SK-N-SH (cell line): Measurements from ENCODE around the gene ZNF304. TPM values are rescaled to one million over a fixed set of nuclear protein-coding genes. Genes with fewer than 3 reads are reported as not detected.

Experiments
- CTCF ChIA-PET: fragments of 300-600, 350-600 bp; formaldehyde crosslinking; extraction: SDS; loops from one replicate; lab custom pipeline; 2021; lab: Yijun Ruan, JAX
- POLR2A ChIA-PET: fragments of 350-600 bp; sonication (Branson Sonifier 250); formaldehyde crosslinking; extraction: SDS; loops from one replicate; lab custom pipeline; 2020; ENCODE audit warnings: antibody characterized with exemption, inconsistent platforms; lab: Yijun Ruan, JAX
- DNase-seq: peaks from one replicate; pipeline ENCODE4 v3.0.0; 2012
- H2AFZ ChIP-seq: fragments of 200-600 bp; sonication (generic); 2 replicates; pipeline ENCODE4 v1.8.1; 2016; ENCODE audit warnings: antibody characterized with exemption, mild to moderate bottlenecking, low read depth
- H3F3A ChIP-seq: fragments of 200-600 bp; sonication (generic); replicated peaks from 2 replicates; pipeline ENCODE3; 2016; ENCODE audit warnings: antibody characterized with exemption, mild to moderate bottlenecking; ENCODE audit not compliant: insufficient read depth
- H3K27ac ChIP-seq, 2 experiments: fragments of 200-500 bp in 1 of 2; fragments of 200-600 bp in 1 of 2; sonication (Bioruptor generic) in 1 of 2; sonication (generic), shearing (Covaris generic) in 1 of 2; 2 replicates each; pipeline versions ENCODE4 v1.5.1 to v1.6.1; 2014 to 2016; ENCODE audit warnings: low read depth in 2 of 2, inconsistent platforms in 1 of 2, low read length in 1 of 2, mild to moderate bottlenecking in 1 of 2, mixed read lengths in 1 of 2
- H3K27me3 ChIP-seq: fragments of 200-600 bp; sonication (generic), shearing (Covaris generic); 2 replicates; pipeline ENCODE4 v1.6.1; 2016; ENCODE audit warnings: mixed run types; ENCODE audit not compliant: insufficient read depth
- H3K36me3 ChIP-seq, 2 experiments: fragments of 200-500 bp in 1 of 2; fragments of 200-600 bp in 1 of 2; sonication (Bioruptor generic) in 1 of 2; sonication (generic) in 1 of 2; replicated peaks in 1 of 2; 2 replicates each; pipeline versions ENCODE3 to v1.5.1; 2014 to 2016; ENCODE audit warnings: low read length in 1 of 2, mild to moderate bottlenecking in 1 of 2; ENCODE audit not compliant: insufficient read depth in 2 of 2, control insufficient read depth in 1 of 2
- H3K4me1 ChIP-seq, 2 experiments: fragments of 200-500 bp in 1 of 2; fragments of 200-600 bp in 1 of 2; sonication (Bioruptor generic) in 1 of 2; sonication (generic), shearing (Covaris generic) in 1 of 2; 2 replicates each; pipeline versions ENCODE4 v1.5.1 to v1.6.1; 2014 to 2016; ENCODE audit warnings: low read depth in 1 of 2, low read length in 1 of 2, mixed run types in 1 of 2; ENCODE audit not compliant: insufficient read depth in 2 of 2, control insufficient read depth in 1 of 2
- H3K4me2 ChIP-seq: fragments of 200-600 bp; sonication (generic), shearing (Covaris generic); 2 replicates; pipeline ENCODE4 v1.6.1; 2017; ENCODE audit warnings: mixed run types
- H3K4me3 ChIP-seq, 2 experiments: fragments of 200-500 bp in 1 of 2; fragments of 200-600 bp in 1 of 2; sonication (Bioruptor generic) in 1 of 2; sonication (generic), shearing (Covaris generic) in 1 of 2; 2 replicates each; pipeline versions ENCODE4 v1.5.1 to v1.8.1; 2014 to 2016; ENCODE audit warnings: low read depth in 2 of 2, inconsistent platforms in 1 of 2, low read length in 1 of 2, mild to moderate bottlenecking in 1 of 2, mixed read lengths in 1 of 2, moderate library complexity in 1 of 2
- H3K79me2 ChIP-seq: fragments of 200-600 bp; sonication (generic); 2 replicates; pipeline ENCODE4 v1.8.1; 2017; ENCODE audit warnings: mild to moderate bottlenecking; ENCODE audit not compliant: insufficient read depth
- H3K9ac ChIP-seq: fragments of 200-600 bp; sonication (generic); 2 replicates; pipeline ENCODE4 v1.6.1; 2017; ENCODE audit warnings: mixed run types
- H3K9me2 ChIP-seq: fragments of 200-600 bp; sonication (generic); 2 replicates; pipeline ENCODE4 v1.6.1; 2017; ENCODE audit warnings: mixed run types
- H3K9me3 ChIP-seq: fragments of 200-600 bp; sonication (generic); 2 replicates; pipeline ENCODE4 v1.6.1; 2017; ENCODE audit warnings: mixed run types, mild to moderate bottlenecking, moderate library complexity
- H4K20me1 ChIP-seq: fragments of 200-600 bp; sonication (generic); 2 replicates; pipeline ENCODE4 v1.6.1; 2017; ENCODE audit warnings: mild to moderate bottlenecking, mixed run types; ENCODE audit not compliant: insufficient read depth
- CHD2 ChIP-seq: fragments of 150-350 bp; IDR thresholded peaks from 2 replicates; pipeline ENCODE4 v1.6.1; 2018; ENCODE audit warnings: low read length; ENCODE audit not compliant: partially characterized antibody
- FOXJ3 ChIP-seq: sonication (generic); formaldehyde crosslinking; IDR thresholded peaks from 2 replicates; pipeline ENCODE4 v1.5.1; 2020; ENCODE audit warnings: mild to moderate bottlenecking, missing genetic modification reagents
- IRF3 ChIP-seq: fragments of 150-350 bp; IDR thresholded peaks from 2 replicates; pipeline ENCODE4 v1.6.1; 2016; ENCODE audit warnings: mild to moderate bottlenecking, low read depth, low read length
- MAX ChIP-seq: IDR thresholded peaks from 2 replicates; pipeline ENCODE4 v1.4.0; 2012; ENCODE audit warnings: low read depth
- MEF2A ChIP-seq: IDR thresholded peaks from 2 replicates; pipeline ENCODE4 v1.4.0; 2012; ENCODE audit warnings: low read depth, borderline replicate concordance
- NFIC ChIP-seq: IDR thresholded peaks from 2 replicates; pipeline ENCODE4 v1.4.0; 2012; ENCODE audit warnings: borderline replicate concordance
- NRF1 ChIP-seq: IDR thresholded peaks from 2 replicates; pipeline ENCODE4 v1.6.1; 2012; ENCODE audit warnings: low read depth, mild to moderate bottlenecking, low read length
- PBX3 ChIP-seq: IDR thresholded peaks from 2 replicates; pipeline ENCODE4; 2012
- POLR2AphosphoS5 ChIP-seq: IDR thresholded peaks from 2 replicates; pipeline ENCODE4 v1.6.1; 2012; ENCODE audit warnings: low read depth, low read length
- RCOR1 ChIP-seq: fragments of 150-350 bp; IDR thresholded peaks from 2 replicates; pipeline ENCODE4 v1.6.1; 2017; ENCODE audit warnings: antibody characterized with exemption, low read length
- REST ChIP-seq: IDR thresholded peaks from 2 replicates; pipeline ENCODE4 v1.6.1; 2012; ENCODE audit warnings: mild to moderate bottlenecking, low read depth, low read length, moderate library complexity
- RFX5 ChIP-seq: IDR thresholded peaks from 2 replicates; pipeline ENCODE4 v1.6.1; 2012; ENCODE audit warnings: mild to moderate bottlenecking, improper control_type of control experiment, low read length
- RXRA ChIP-seq: IDR thresholded peaks from 2 replicates; pipeline ENCODE4 v1.4.0; 2012; ENCODE audit warnings: low read depth, mild to moderate bottlenecking, borderline replicate concordance
- TEAD4 ChIP-seq: IDR thresholded peaks from 2 replicates; pipeline ENCODE4 v1.4.0; 2012; ENCODE audit warnings: mild to moderate bottlenecking, borderline replicate concordance; ENCODE audit not compliant: insufficient read depth
- USF1 ChIP-seq: IDR thresholded peaks from 2 replicates; pipeline ENCODE4 v1.4.0; 2012; ENCODE audit warnings: low read depth, borderline replicate concordance
- USF2 ChIP-seq: fragments of 150-350 bp; IDR thresholded peaks from 2 replicates; pipeline ENCODE4 v1.6.1; 2017; ENCODE audit warnings: antibody characterized with exemption, low read length, low read depth, borderline replicate concordance
- YY1 ChIP-seq: IDR thresholded peaks from 2 replicates; pipeline ENCODE4 v1.4.0; 2012; ENCODE audit warnings: low read depth, mild to moderate bottlenecking
- WGBS: methylation state at CpG from one replicate; pipeline ENCODE4 v1.1.6; 2017; ENCODE audit warnings: low lambda C conversion rate; 5-methylcytosine and 5-hydroxymethylcytosine counted together
- polyA plus RNA-seq, 3 experiments: library from polyadenylated mRNA; depleted of rRNA; stranded (reverse); fragments of >200 nt; gene quantifications; 2 replicates each; pipeline ENCODE4 v1.2.3, GENCODE V29; 2012

The ZNF304 gene
- polyA plus RNA-seq, 1 of the 3 experiments (the other 2 are of a cell fraction), result 2.5 TPM

GRCh38 chr19:57334191-57334590 is 16.9 kb upstream of the ZNF304 start:
- Histone ChIP-seq H3K9ac (no peak overlapping the region), H3K9me2 (no peaks in the 10 kb centered on the region), H3K36me3 (peaks cover 10 to 20% of the 10 kb centered on the region in 2 experiments), H3F3A (peaks cover 5% of the 10 kb centered on the region), H2AFZ (no peak overlapping the region), H3K27ac (no peak overlapping the region), H3K27me3 (no peaks in the 10 kb centered on the region), H3K9me3 (no peaks in the 10 kb centered on the region), H3K4me3 (no peak overlapping the region), H3K79me2 (peaks cover 2% of the 10 kb centered on the region; the same call in 1 of the 2 replicates), H4K20me1 (no peaks in the 10 kb centered on the region), H3K4me2 (no peak overlapping the region), H3K4me1 (no peaks in the 10 kb centered on the region)
- ChIA-PET CTCF (interaction anchor here (0.6 to 1.5 kb wide), 2 partner anchors 17 to 29 kb away, joined by 3 to 5 read pairs; partner anchors contain the start of gene ZNF304), POLR2A (no interaction called here)
- DNase-seq, result no peak
- TF ChIP-seq YY1 (no peak), MAX (no peak), TEAD4 (no peak), POLR2AphosphoS5 (no peak), MEF2A (no peak), NFIC (no peak), CHD2 (no peak), NRF1 (no peak), IRF3 (no peak), RXRA (no peak), USF2 (no peak), PBX3 (no peak)
- WGBS, result 90% methylated on average over 4 of the region's 4 CpGs

GRCh38 chr19:57338877-57339276 is 12.2 kb upstream of the ZNF304 start:
- 61% methylated on average over 3 of the region's 3 CpGs for WGBS
- H3K9ac ChIP-seq, result no peak overlapping the region
- H3K27me3 ChIP-seq, result no peaks in the 10 kb centered on the region
- H3F3A ChIP-seq, result peaks cover 4% of the 10 kb centered on the region
- CTCF ChIA-PET, result no interaction called here
- H2AFZ ChIP-seq, result no peak overlapping the region
- no peaks in the 10 kb centered on the region for H3K9me2 ChIP-seq
- no peak overlapping the region for H3K4me3 ChIP-seq
- no peaks in the 10 kb centered on the region for H3K79me2 ChIP-seq
- no peaks in the 10 kb centered on the region for H4K20me1 ChIP-seq
- H3K4me2 ChIP-seq, result no peak overlapping the region
- H3K9me3 ChIP-seq, result no peaks in the 10 kb centered on the region
- H3K36me3 ChIP-seq, result peaks cover 0 to 6% of the 10 kb centered on the region in 2 experiments
- POLR2A ChIA-PET, result no interaction called here
- H3K4me1 ChIP-seq, result no peaks in the 10 kb centered on the region
- H3K27ac ChIP-seq, result no peak overlapping the region
- DNase-seq, result no peak
- TF ChIP-seq RFX5 (no peak), REST (no peak), USF1 (no peak), FOXJ3 (CRISPR knock-in tag) (no peak), MEF2A (no peak), RCOR1 (no peak), YY1 (no peak), POLR2AphosphoS5 (no peak), NFIC (no peak)
